NCI-H2196 treated with DMSO at 0.1 percent for 48 hours (cell line): Measurements from ENCODE around the gene CHD5.
A peak's percentile ranks its signal among the peaks of the same experiment; 100 is the strongest.

Source experiments
- DNase-seq: peaks from one replicate; lab custom pipeline; 2025; ENCODE audit not compliant: unreplicated experiment; lab: John Stamatoyannopoulos, UW

CHD5 gene

DNA sequence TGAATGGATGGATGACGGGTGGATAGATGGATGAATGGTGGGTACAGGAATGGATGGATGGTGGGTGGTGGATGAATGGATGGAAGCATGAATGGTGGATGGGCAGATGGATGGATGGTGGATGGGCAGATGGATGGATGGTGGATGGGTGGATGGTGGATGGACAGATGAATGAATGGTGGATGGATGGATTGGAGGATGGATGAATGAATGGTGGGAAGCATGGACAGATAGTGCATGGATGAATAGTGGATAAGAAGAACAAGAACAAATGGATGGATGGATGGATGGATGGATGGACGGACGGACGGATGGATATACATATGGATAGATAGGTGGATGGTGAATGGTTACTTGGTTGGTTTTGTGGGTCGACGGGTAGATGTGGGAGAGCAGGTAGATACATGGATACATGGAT, 4.7 kb downstream of the CHD5 start:
- no peak for DNase-seq

DNA sequence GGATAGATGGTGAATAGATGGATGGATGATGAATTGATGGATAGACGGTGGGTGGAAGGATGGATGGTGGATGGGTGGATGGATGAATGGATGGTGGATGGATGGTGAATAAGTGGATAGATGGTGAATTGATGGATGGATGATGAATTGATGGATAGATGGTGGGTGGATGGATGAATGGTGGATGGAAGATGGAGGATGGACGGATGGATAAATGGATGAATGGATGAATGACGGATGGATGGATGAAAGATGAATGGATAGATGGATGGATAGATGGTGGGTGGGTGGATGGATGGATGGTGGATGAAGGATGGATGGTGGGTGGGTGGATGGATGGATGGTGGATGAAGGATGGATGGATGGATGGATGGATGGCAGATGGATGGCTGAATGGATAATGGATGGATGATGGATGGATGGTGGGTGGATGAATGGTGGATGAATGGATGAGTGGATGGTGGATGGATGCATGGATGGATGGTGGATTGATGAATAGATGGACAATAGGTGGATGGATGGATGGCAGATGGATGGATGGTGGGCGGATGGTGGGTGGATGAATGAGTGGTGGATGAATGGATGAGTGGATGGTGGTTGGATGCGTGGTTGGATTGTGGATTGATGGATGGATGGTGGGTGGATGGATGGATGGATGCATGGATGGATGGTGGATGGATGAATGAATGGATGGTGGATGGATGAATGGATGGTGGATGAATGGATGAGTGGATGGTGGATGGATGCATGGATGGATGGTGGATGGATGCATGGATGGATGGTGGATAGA, 5.3 kb downstream of the CHD5 start:
- DNase-seq = no peak

- no peak for DNase-seq
These were observed 7.6 kb downstream of the CHD5 start for GRCh38 chr1:6172549-6172948.

DNA sequence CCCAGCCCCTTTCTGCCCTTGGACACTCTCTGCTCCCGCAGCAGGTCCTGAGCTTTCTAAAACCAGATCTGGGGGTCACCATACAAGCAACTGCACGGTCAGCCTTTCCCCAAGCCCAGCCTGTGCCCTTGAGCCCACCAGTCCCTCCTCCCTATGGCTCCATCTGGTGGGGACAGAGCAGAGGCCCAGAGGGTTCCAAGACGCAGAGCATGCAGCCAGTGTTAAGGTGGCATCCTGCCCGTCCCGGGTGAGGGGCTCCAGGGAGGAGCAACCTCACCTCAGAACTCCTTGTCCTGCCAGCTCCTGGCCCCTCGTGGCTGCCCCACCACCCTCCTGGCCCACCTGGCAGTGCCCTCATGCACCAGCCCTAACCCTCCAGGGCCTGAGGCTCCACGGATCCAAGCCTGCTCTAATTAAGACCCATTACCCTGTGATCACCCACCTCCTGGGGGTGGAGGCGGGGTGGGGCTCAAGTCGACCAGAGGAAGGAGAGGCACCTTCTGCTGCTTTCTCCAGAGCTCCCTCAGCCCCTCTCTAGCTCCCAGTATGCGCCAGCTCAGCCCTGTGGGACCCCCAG, 8.5 kb downstream of the CHD5 start:
- DNase-seq = no peak

DNA sequence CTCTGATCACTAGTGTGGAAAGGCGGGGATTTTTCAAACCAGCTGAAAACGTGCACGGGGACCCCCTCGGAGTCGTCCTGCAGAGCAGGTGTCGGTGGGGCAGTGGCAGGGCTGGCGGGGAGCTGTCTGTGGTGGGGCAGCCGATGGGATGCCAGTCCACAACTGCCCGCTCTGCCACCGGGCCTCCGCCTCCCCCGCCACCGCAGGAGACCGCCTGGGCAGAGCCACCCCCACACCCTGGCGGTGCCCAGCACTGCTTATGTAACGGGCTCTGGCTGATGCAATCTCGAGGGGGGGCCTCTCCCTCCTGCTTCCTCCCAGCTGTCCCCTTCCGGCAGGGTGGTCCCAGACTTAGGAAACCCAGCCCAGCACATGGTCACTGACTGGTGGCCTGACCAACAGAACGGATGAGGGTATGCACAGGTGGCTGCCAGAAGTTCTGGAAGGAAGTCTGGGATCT, 9.3 kb downstream of the CHD5 start:
- DNase-seq = no peak

DNA sequence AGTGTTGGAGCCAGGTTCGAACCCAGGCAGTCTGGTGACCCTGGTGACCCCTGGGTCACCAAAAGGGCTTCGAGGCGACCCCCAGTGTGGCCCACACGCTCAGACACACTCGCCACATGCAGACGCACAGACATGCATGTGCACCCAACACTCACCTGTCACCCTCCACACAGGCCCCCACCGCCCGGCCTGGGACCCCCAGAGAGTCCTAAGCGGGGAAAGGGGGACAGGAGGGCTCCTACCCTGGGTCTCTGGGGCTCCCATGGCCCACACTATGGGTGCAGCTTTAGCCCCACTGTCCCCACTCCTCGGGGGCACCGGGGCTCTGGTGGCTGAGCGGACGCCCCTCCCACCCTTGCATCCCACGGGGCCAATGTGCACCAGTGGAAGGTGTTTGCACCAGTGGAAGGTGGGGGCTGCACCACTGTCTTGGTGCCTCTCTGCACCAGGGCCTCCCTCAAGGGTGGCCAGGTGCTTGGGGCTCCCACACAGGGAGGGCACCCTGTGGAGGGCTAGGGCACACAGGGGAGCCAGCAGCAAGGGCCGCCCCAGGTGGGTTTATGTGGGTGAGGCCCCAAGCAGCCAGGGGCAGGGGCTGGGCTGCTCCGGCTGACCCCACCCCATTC, 9.9 kb downstream of the CHD5 start:
- no peak for DNase-seq

DNA sequence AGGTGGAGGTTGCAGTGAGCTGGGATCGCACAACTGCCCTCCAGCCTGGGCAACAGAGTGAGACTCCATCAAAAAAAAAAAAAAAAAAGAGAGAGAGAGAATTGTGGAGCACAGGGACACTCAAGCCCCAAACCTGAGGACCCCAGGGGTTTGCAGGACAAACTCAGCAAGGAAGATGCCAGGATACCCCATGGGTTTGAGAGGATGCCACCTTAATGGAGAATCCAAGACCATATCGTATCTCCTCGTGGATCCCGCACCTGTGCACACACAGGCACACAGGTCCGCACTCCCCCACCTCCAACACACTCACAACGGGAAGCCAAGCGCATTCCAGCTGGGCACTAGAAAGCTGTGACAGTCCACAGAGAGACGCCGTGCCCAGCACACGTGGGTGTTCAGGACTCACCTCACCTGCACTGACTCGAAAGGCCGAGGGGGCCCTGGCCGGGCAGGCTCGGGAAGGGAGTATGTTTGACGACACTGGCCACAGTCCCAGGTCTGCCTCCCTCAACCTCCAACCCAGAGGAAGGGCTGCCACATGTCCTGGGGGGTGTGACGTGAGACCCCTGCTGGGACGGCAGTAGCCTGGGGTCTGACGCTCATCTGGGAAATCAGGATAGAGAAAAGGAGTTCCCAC, 11.1 kb downstream of the CHD5 start:
- DNase-seq = no peak

- DNase-seq = no peak
These were observed 12.5 kb downstream of the CHD5 start for GRCh38 chr1:6167391-6168303.

DNA sequence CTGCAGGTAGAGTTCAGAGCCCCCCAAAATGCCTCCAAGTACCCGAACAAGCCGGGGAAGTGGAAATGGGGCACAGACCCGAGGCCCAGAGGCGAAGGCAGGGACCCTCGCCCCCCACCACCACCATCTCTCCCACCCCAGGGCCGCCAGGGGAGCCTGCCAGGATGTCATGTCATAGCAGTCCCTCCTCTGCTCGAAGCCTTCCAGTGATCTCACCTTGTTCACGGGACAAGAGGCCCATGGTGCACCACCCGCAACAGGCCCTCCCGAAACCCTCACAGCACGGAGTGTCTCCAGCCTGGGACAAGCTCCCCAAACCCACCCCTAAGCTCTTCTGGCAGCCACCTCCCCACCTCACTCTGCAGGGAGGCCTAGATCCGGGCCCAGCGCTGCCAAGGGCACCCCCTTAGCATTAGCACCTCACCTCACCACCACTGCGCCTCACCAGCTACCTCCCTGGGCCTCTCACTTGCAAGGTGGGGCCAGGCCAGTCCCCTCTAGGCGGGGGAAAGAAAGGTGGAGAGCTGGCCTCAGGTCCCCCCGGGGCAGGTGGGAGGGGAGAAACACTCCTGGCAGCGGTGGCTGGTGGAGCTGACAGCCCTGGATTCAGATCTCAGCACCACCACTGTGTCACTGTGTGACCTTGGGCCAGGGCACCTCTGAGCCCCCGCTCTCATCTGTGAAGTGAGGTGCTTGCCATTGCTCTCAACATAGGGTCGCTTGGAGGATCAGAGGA, 13.3 kb downstream of the CHD5 start:
- DNase-seq = no peak

DNA sequence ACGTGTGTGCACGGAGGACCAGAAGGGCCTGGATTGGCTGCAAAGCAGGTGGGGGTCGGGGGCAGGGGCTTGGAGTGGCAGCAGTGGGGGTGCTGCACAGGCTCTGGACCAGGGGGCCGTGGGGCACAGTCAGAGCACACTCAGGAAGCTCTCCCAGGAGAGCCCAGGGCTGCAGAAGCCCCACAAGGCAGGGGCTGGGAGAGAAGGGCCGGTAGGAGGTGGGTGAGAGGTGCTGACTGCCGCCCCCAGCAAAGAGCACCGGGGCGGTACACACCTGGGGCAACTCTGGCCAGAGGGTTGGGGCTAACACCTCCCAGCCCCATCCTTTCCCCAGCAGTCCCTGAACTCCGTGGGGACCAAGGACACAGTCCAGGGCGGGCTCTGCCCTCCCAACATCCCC, 13.9 kb downstream of the CHD5 start:
- no peak for DNase-seq

DNA sequence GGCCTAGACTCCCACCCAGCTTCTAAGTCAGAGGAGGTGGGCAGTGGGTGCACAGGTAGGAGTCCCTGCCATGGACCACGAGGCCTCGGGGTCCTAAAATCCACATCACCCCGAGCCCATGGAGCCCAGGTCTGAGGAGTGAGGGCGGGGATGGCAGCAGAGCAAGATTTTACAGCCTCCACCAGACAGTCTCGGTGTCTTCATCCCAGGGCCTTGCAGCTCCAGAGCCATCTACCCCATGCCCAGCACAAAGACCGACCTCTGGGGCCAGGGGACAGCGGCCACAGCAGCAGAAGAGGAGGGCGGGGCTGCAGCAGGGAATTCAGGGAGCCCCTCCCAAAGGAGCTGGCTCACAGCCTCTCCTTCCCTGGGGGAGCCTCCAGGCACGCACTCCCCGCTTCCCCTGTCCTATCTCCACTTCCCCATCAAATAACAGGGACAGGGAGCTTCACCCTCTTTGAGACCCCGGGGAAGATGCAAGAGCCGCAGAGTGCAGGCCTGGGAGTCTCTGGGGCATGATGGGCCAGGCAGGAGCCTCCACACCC, 14.6 kb downstream of the CHD5 start:
- no peak for DNase-seq

- DNase-seq = no peak
These were observed 15.1 kb downstream of the CHD5 start for GRCh38 chr1:6165027-6165426.

GRCh38 chr1:6163973-6164617, 16.0 kb downstream of the CHD5 start:
- no peak for DNase-seq

DNA sequence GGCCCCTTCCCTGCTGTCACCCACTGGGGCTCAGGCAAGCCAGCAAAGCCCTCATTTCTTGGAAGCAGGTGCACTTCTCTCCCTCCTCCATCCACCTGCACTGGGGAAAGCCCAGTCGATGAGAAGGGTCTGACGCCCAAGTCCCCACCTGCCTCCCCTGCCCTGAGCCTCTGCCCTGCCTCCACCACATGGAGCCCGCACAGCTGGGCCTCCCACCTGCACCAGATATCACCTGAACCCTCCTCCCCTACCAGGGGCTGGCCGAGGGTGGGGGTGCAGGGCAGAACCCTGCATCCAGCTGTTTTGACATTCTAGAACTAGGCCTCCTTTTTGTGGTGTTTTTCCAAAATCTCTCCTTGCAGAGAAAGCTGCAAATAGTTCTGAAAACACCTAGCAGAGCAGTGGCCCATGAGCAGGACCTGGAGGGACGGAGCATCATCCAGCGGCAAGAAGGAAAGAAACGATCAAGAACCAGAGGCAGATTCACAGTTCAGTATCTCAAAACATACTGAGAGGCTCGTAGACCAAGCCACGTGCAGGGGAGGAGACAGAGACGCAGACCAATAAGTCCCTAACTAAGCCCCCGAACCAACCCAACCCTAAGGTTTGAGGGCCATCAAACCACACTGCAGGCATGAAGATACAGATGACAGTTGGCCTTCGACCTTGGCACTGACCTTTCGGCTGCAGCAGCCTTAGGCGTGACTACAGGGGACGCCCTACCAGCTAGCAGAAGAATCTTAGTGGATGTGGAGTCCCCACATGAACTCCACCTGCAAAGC, 16.7 kb downstream of the CHD5 start:
- no peak for DNase-seq

DNA sequence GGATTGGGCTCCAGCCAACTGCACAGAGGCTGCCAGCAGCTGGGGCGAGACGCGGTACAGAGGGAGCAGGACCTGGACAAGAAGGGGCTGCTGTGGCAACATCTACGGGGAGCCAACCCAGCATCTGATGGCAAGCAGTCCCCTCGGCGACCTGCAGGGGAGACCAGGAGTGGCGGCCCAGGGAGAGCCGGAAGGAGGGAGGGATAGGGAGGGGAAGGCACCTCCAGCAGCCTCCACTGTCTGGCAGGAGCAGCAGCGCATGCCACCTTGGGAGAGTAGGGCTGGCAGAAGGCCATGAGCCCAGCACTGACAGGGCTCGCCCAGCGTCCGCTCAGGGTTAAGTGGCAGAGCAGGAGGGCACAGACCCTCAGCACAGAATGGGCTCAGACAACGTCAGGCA, 17.3 kb downstream of the CHD5 start:
- DNase-seq = peak; percentile 38

GRCh38 chr1:6162341-6162740, 17.8 kb downstream of the CHD5 start:
- no peak for DNase-seq

- DNase-seq = no peak
These were observed 21.9 kb downstream of the CHD5 start for GRCh38 chr1:6158181-6158580.

GRCh38 chr1:6157528-6158174, 22.5 kb downstream of the CHD5 start:
- DNase-seq = peak; percentile 59
